Measurements from ENCODE around the gene FARS2.

- TF ChIP-seq CTCF (IDR thresholded peaks at IDR 0.05) (no peak), POLR2AphosphoS5 (IDR thresholded peaks at IDR 0.05; ENCODE audit: insufficient read depth in 1 of 2, low read depth in 1 of 2) (no peak)
These were observed 219.7 kb downstream of the FARS2 start for GRCh38 chr6:5481033-5481432.

Measured in vagina (tissue), 2 donors.